Adrenal gland (tissue), 12 donors: ENCODE results near the gene ATXN1. TPM values are rescaled to one million over a fixed set of nuclear protein-coding genes. Genes with fewer than 3 reads are reported as not detected.

Experiments used
- DNase-seq, 7 donors: peaks; one replicate each; pipeline ENCODE4 v3.0.0-alpha.2; 2019 to 2020
- H3K27ac ChIP-seq, 5 donors: fragments of 200-600 bp; sonication (generic) in 4 of 5; 1 replicate in 3 of 5; 2 replicates in 2 of 5; pipeline versions ENCODE4 v1.5.1 to v1.8.0; 2016 to 2020; ENCODE audit warnings: mild to moderate bottlenecking in 1 of 5
- H3K27me3 ChIP-seq: fragments of 200-600 bp; 2 replicates; pipeline ENCODE4 v1.8.0; 2021
- H3K36me3 ChIP-seq, 2 donors: fragments of 200-600 bp; replicated peaks in 1 of 2; 1 replicate in 1 of 2; 2 replicates in 1 of 2; pipeline versions ENCODE4 v1.5.1 to v1.8.0; 2018 to 2022
- H3K4me1 ChIP-seq, 2 donors: fragments of 200-600 bp; replicated peaks in 1 of 2; 1 replicate in 1 of 2; 2 replicates in 1 of 2; pipeline versions ENCODE4 v1.5.1 to v1.8.0; 2018 to 2021
- H3K4me3 ChIP-seq, 4 donors: fragments of 200-600 bp; sonication (generic) in 3 of 4; one replicate each; pipeline ENCODE4 v1.5.1; 2016 to 2018
- H3K9me3 ChIP-seq, 3 donors: fragments of 200-600 bp; sonication (generic) in 1 of 3; replicated peaks in 1 of 3; 1 replicate in 2 of 3; 2 replicates in 1 of 3; pipeline versions ENCODE4 v1.5.1 to v1.8.0; 2016 to 2021
- CTCF ChIP-seq, 6 experiments: fragments of 450-650 bp in 4 of 6; fragments of 200-600 bp in 2 of 6; sonication (generic) in 1 of 6; IDR thresholded peaks; 1 replicate in 5 of 6; 2 replicates in 1 of 6; pipeline versions ENCODE4 v1.5.1 to v1.8.0; 2016 to 2021; ENCODE audit warnings: antibody characterized with exemption in 6 of 6, mild to moderate bottlenecking in 2 of 6, moderate library complexity in 1 of 6
- POLR2A ChIP-seq, 2 donors: fragments of 450-650 bp; IDR thresholded peaks; one replicate each; pipeline ENCODE4 v1.6.1; 2017; ENCODE audit warnings: antibody characterized with exemption in 2 of 2, mild to moderate bottlenecking in 2 of 2, moderate library complexity in 1 of 2
- WGBS, 4 donors: extraction: QIAGEN DNeasy Blood & Tissue Kit in 2 of 4; methylation state at CpG; one replicate each; pipeline versions ENCODE4 v1.1.5 to v1.1.7; 2013 to 2017; 5-methylcytosine and 5-hydroxymethylcytosine counted together
- intact Hi-C, 2 donors: fragments of 100-400 bp; cut with DNase I; formaldehyde crosslinking; loops; one replicate each; pipeline versions ENCODE4 v1.14.1 to v1.15.0; 2022 to 2023
- polyA plus RNA-seq, 3 donors: library from polyadenylated mRNA; stranded (reverse); fragments of 200-250 nt in 2 of 3; fragments of 350-450 nt in 1 of 3; fragmentation: Illumina TruSeq in 1 of 3; extraction: RNeasy Lipid Tissue Mini Kit (QIAGEN cat#74804) in 1 of 3; gene quantifications; one replicate each; pipeline ENCODE4 v1.2.3, GENCODE V29; 2013 to 2014
- total RNA-seq, 9 donors: library from RNA; depleted of rRNA in 4 of 9; stranded (reverse); fragments of >200 nt in 4 of 9; fragments of 120-200 nt in 1 of 9; fragmentation: NEBNext Ultra II Directional in 1 of 9; extraction: Animal tissue kit (Norgen Biotek cat#: 25700) in 1 of 9; gene quantifications; one replicate each; pipeline versions ENCODE4 v1.1.0 to v1.2.4, GENCODE V29; 2013 to 2023
- donor health status: healthy with polysubstance abuse.
- donor health status: Bipolar disorder and iron deficiency.
- donor health status: DM: yes; HTN: yes; CAD: no.
- donor health status: DM: no; HTN: no; CAD: no.
- donor health status: DM: no; HTN: no; CAD: no.
- donor health status: DM: yes; HTN: yes; CAD: no.

Gene ATXN1
- total and polyA plus RNA-seq, 12 donors: 3.4 to 51.3 (median 25.4) TPM

- H3K27me3 ChIP-seq: no peaks in the 10 kb centered on the region
- TF ChIP-seq POLR2A (IDR thresholded peaks at IDR 0.05) (no peak), CTCF (IDR thresholded peaks at IDR 0.05) (no peak)
- no peaks in the 10 kb centered on the region for H3K9me3 ChIP-seq
- peak in 1 of 7 donors; percentile 60 for DNase-seq
- 76 to 82% (median 80%) methylated on average over 6 to 8 of the region's 8 CpGs for WGBS, 4 donors
- no peak overlapping the region for H3K27ac ChIP-seq
- H3K4me1 ChIP-seq: no peaks in the 10 kb centered on the region
- intact Hi-C loops: no loop called here
- H3K36me3 ChIP-seq: no peaks in the 10 kb centered on the region
- H3K4me3 ChIP-seq: no peak overlapping the region
These were observed 20.3 kb upstream of the ATXN1 start for GRCh38 chr6:16781348-16782169.

GRCh38 chr6:16778521-16778920 lies 17.3 kb upstream of the ATXN1 start:
- Histone ChIP-seq H3K27me3 (no peaks in the 10 kb centered on the region), H3K4me1 (no peaks in the 10 kb centered on the region), H3K36me3 (no peaks in the 10 kb centered on the region), H3K4me3 (no peak overlapping the region), H3K9me3 (no peaks in the 10 kb centered on the region), H3K27ac (no peak overlapping the region)
- TF ChIP-seq POLR2A (IDR thresholded peaks at IDR 0.05) (no peak), CTCF (IDR thresholded peaks at IDR 0.05) (no peak)
- intact Hi-C loops: loop anchor here in 1 of 2 donors (10.0 kb wide), 2 partner anchors 186 to 306 kb away; no protein-coding TSS in a partner anchor
- no peak for DNase-seq
- 97 to 100% (median 100%) methylated on average over 5 of the region's 5 CpGs for WGBS, 4 donors

GRCh38 chr6:16777794-16778193 lies 16.5 kb upstream of the ATXN1 start:
- no peaks in the 10 kb centered on the region for H3K36me3 ChIP-seq
- no peaks in the 10 kb centered on the region for H3K4me1 ChIP-seq
- H3K4me3 ChIP-seq: no peak overlapping the region
- no peak for DNase-seq
- no peaks in the 10 kb centered on the region for H3K9me3 ChIP-seq
- 91 to 94% (median 92%) methylated on average over 5 of the region's 5 CpGs for WGBS, 4 donors
- no peak overlapping the region for H3K27ac ChIP-seq
- intact Hi-C loops: loop anchor here in 1 of 2 donors (10.0 kb wide), 2 partner anchors 187 to 307 kb away; no protein-coding TSS in a partner anchor
- H3K27me3 ChIP-seq: no peaks in the 10 kb centered on the region
- TF ChIP-seq CTCF (IDR thresholded peaks at IDR 0.05): no peak
- no peak for TF ChIP-seq POLR2A (IDR thresholded peaks at IDR 0.05)

- Histone ChIP-seq H3K9me3 (no peaks in the 10 kb centered on the region), H3K36me3 (no peaks in the 10 kb centered on the region), H3K4me3 (no peak overlapping the region), H3K27ac (peak overlapping the region in 1 of 5 donors; percentile 3), H3K4me1 (no peaks in the 10 kb centered on the region), H3K27me3 (no peaks in the 10 kb centered on the region)
- peak in 5 of 7 donors; percentile 42 to 74 (median 68) for DNase-seq
- intact Hi-C loops: loop anchor here in 1 of 2 donors (10.0 kb wide), 2 partner anchors 188 to 308 kb away; no protein-coding TSS in a partner anchor
- TF ChIP-seq POLR2A (IDR thresholded peaks at IDR 0.05) (no peak), CTCF (IDR thresholded peaks at IDR 0.05) (peak; percentile 11 to 46 (median 25))
- WGBS, 4 donors: 49 to 54% (median 51%) methylated on average over 4 of the region's 4 CpGs
These were observed 15.2 kb upstream of the ATXN1 start for GRCh38 chr6:16776394-16777017.
